ENCODE measurements around the gene WNT4.

DNA sequence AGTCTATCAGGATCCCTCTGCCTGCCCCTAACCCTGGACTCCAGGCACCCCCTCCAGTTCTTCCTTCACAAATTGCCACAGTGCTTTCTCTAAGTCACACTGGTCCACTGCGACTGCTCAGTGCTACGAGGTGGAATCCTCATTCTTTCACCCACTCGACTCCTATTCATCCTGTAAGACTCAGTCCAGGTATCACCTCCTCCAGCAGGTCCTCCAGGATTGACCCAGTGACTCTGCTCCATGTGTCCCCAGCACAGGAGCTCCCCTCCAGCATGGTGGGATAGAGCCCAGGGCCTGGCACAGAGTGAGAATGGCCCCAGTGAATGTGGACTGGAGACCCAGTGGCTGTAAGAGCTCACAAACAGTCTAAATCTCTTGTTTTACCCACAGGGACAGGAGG lies 45.5 kb upstream of the WNT4 start:
- TF ChIP-seq, protein P1, sequence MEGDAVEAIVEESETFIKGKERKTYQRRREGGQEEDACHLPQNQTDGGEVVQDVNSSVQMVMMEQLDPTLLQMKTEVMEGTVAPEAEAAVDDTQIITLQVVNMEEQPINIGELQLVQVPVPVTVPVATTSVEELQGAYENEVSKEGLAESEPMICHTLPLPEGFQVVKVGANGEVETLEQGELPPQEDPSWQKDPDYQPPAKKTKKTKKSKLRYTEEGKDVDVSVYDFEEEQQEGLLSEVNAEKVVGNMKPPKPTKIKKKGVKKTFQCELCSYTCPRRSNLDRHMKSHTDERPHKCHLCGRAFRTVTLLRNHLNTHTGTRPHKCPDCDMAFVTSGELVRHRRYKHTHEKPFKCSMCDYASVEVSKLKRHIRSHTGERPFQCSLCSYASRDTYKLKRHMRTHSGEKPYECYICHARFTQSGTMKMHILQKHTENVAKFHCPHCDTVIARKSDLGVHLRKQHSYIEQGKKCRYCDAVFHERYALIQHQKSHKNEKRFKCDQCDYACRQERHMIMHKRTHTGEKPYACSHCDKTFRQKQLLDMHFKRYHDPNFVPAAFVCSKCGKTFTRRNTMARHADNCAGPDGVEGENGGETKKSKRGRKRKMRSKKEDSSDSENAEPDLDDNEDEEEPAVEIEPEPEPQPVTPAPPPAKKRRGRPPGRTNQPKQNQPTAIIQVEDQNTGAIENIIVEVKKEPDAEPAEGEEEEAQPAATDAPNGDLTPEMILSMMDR (IDR thresholded peaks at IDR 0.05; ENCODE audit: low read depth, low read length, poor library complexity, severe bottlenecking) = no peak
- TF ChIP-seq EZH2phosphoT487 (IDR thresholded peaks at IDR 0.05; ENCODE audit: borderline replicate concordance, low read length) = no peak

Data from DOHH2 (cell line).